HEK293T (cell line): ENCODE data around the gene C17orf113.

ENCODE experiments used
- CTCF ChIA-PET: fragments of 350-600 bp; formaldehyde crosslinking; extraction: SDS; loops from one replicate; lab custom pipeline; 2021; ENCODE audit warnings: antibody characterized with exemption, inconsistent platforms; lab: Yijun Ruan, JAX
- POLR2A ChIA-PET: fragments of 350-600 bp; formaldehyde crosslinking; extraction: SDS; loops from one replicate; lab custom pipeline; 2020; ENCODE audit warnings: antibody characterized with exemption, inconsistent platforms; lab: Yijun Ruan, JAX
- DNase-seq: peaks from one replicate; pipeline ENCODE4 v3.0.0; 2012; ENCODE audit warnings: mixed read lengths; ENCODE audit errors: extremely low spot score
- ARNT ChIP-seq: fragments of 450-650 bp; IDR thresholded peaks from 2 replicates; pipeline ENCODE4 v1.6.1; 2017; ENCODE audit warnings: mild to moderate bottlenecking
- BHLHE40 ChIP-seq: fragments of 450-650 bp; IDR thresholded peaks from 2 replicates; pipeline ENCODE4 v1.6.1; 2016; ENCODE audit warnings: mild to moderate bottlenecking, moderate library complexity, borderline replicate concordance
- CTBP1 ChIP-seq: fragments of 450-650 bp; IDR thresholded peaks from 2 replicates; pipeline ENCODE4 v1.6.1; 2016; ENCODE audit warnings: borderline replicate concordance
- ELF4 ChIP-seq: fragments of 450-650 bp; IDR thresholded peaks from 2 replicates; pipeline ENCODE4 v1.6.1; 2017; ENCODE audit warnings: antibody characterized with exemption
- FOXA1 ChIP-seq: fragments of 450-650 bp; IDR thresholded peaks from 2 replicates; pipeline ENCODE4 v1.6.1; 2016; ENCODE audit warnings: mild to moderate bottlenecking
- FOXK2 ChIP-seq: fragments of 450-650 bp; IDR thresholded peaks from 2 replicates; pipeline ENCODE4 v1.6.1; 2016; ENCODE audit warnings: mild to moderate bottlenecking
- FOXM1 ChIP-seq: fragments of 450-650 bp; IDR thresholded peaks from 2 replicates; pipeline ENCODE4 v1.6.1; 2017; ENCODE audit warnings: mild to moderate bottlenecking, borderline replicate concordance
- HDGF ChIP-seq: fragments of 450-650 bp; IDR thresholded peaks from 2 replicates; pipeline ENCODE4 v1.6.1; 2017; ENCODE audit warnings: antibody characterized with exemption, borderline replicate concordance
- L3MBTL2 ChIP-seq: fragments of 450-650 bp; conservative IDR thresholded peaks from 2 replicates; pipeline ENCODE4 v1.6.1; 2016; ENCODE audit warnings: mild to moderate bottlenecking
- LEF1 ChIP-seq: fragments of 450-650 bp; IDR thresholded peaks from 2 replicates; pipeline ENCODE4 v1.6.1; 2017; ENCODE audit warnings: mild to moderate bottlenecking, borderline replicate concordance
- NFRKB ChIP-seq: fragments of 450-650 bp; IDR thresholded peaks from 2 replicates; pipeline ENCODE4 v1.6.1; 2016; ENCODE audit warnings: mild to moderate bottlenecking, moderate library complexity
- PKNOX1 ChIP-seq: fragments of 450-650 bp; IDR thresholded peaks from 2 replicates; pipeline ENCODE4 v1.6.1; 2016
- SP1 ChIP-seq: fragments of 450-650 bp; IDR thresholded peaks from 2 replicates; pipeline ENCODE4 v1.6.1; 2017
- SUZ12 ChIP-seq: fragments of 450-650 bp; IDR thresholded peaks from 2 replicates; pipeline ENCODE4 v1.6.1; 2016; ENCODE audit warnings: mild to moderate bottlenecking
- TARDBP ChIP-seq: fragments of 450-650 bp; IDR thresholded peaks from 2 replicates; pipeline ENCODE4 v1.6.1; 2016
- ZNF384 ChIP-seq: fragments of 450-650 bp; IDR thresholded peaks from 2 replicates; pipeline ENCODE4 v1.6.1; 2016

Gene C17orf113

DNA sequence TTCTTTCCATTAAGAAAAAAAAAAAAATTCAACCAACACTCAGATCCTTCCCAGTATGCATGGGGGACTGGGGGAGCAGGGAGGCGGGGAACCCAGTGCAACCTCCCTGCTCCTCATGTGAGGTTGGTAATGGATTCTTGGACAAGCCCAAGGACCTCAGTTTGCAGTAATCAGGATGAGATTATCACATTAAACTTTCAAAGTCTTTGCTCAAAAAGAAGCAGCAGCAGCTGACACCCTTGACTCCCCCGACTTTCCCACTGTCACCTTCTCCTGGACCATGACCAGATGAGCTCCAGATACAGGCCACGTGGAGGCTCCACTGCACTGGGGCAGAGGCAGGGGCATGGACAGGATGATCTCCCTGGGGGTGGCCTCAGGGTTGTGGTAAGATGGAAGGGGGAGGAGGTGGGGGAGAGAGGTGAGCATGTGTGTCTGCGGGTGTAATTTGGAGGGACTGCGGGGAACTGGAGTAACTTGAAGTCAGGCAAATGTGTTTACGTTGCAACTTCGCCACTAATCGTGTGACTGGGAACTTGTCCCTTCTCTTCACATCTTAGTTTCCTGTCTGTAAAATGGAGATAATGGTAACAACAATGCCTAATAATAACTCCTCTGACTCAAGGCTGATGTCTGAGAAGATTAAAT is 28.1 kb upstream of the C17orf113 start:
- DNase-seq: no peak
- ChIA-PET CTCF (no interaction called here), POLR2A (no interaction called here)
- TF ChIP-seq SUZ12: no peak
- no peak for TF ChIP-seq NFRKB
- no peak for TF ChIP-seq CTBP1

DNA sequence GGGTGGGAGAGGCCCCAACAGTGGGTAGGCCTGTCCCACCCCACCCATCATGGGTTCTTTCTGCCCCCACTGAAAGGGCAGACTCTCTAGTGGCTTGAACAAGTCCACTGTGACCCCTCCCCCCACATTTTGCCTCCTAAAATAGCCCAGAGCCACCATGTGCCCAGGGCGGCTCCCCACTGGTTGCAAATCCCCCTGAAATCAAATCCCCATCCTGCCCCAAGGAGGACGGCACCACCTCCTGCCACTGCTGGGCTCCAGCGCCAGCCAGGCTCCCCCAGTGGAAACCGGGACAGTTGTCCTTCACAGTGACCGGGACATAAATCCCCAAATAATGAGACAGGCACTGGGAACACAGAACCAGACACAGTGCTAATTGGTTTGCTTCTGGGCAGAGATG is 27.4 kb upstream of the C17orf113 start:
- TF ChIP-seq PKNOX1: no peak
- no peak for TF ChIP-seq FOXK2
- no peak for TF ChIP-seq ARNT
- TF ChIP-seq CTBP1: no peak
- no peak for DNase-seq
- ChIA-PET CTCF (no interaction called here), POLR2A (interaction anchor here (0.8 kb wide), 1 partner anchor 12 kb away, joined by 3 read pairs; no protein-coding TSS in a partner anchor)

GRCh38 chr17:42076797-42077559 is 26.6 kb upstream of the C17orf113 start:
- TF ChIP-seq SUZ12: no peak
- no peak for TF ChIP-seq NFRKB
- no peak for TF ChIP-seq BHLHE40
- TF ChIP-seq HDGF: no peak
- no peak for TF ChIP-seq FOXK2
- no peak for TF ChIP-seq TARDBP
- TF ChIP-seq LEF1: no peak
- no peak for TF ChIP-seq L3MBTL2
- TF ChIP-seq FOXM1: no peak
- TF ChIP-seq CTBP1: no peak
- no peak for TF ChIP-seq ARNT
- TF ChIP-seq ZNF384: no peak
- TF ChIP-seq ELF4: no peak
- no peak for TF ChIP-seq PKNOX1
- TF ChIP-seq FOXA1: no peak
- no peak for TF ChIP-seq SP1
- DNase-seq: no peak
- CTCF ChIA-PET: interaction anchor here (0.6 to 1.2 kb wide), 3 partner anchors 9 to 26 kb away, joined by 3 to 5 read pairs (median 4); no protein-coding TSS in a partner anchor
- POLR2A ChIA-PET: interaction anchor here (0.8 kb wide), 1 partner anchor 11 kb away, joined by 3 read pairs; no protein-coding TSS in a partner anchor

GRCh38 chr17:42075789-42076188 is 25.4 kb upstream of the C17orf113 start:
- TF ChIP-seq ARNT (no peak), NFRKB (no peak), FOXA1 (no peak), SP1 (no peak), PKNOX1 (no peak)
- no peak for DNase-seq
- CTCF ChIA-PET: no interaction called here
- POLR2A ChIA-PET: no interaction called here

DNA sequence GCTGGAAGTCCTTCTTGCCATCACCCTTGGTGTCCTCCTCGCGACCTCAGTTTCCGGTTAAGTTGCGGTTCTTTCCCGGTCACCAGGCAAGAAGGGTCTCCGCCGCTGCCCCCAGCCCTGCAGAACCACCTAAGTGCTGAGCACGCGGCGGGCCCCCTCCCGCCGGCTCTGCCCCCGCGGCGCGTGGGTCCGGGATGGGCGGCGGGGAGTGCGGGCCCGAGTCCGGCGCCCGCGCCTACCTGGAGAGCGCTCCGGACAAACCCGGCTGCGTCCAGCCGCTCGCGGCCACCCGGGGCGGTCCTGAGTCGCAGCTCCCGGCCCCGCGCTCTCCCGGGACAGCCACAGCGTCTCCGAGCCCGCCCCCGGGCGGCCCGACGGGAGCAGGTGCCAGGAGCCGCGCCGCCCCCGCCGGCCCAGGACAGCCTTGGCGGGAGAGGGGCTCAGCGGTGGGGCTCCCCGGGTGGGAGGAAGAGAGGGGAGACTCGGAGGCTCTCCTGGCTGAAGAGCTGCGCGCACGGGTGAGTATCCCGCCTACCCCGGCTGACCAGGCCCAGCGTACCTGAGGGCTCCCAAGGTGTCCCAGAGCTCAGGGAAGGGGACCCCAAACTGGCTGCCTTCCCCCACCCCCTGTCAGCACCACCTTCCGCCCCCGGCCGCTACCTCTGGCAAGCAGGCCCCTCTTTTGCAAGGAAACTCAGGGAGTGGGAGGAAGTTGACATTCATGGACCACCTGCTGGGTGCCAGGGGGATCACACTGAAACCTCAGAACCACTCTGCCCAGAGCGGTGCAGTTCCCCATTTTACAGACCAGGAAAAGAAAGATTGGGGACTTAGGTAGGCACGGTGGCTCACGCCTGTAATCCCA is 22.2 kb upstream of the C17orf113 start:
- POLR2A ChIA-PET: interaction anchor here (1.0 to 1.6 kb wide), 2 partner anchors 35 to 48 kb away, joined by 4 to 5 read pairs; partner anchors contain the start of gene KAT2A
- no peak for DNase-seq
- CTCF ChIA-PET: interaction anchor here (0.8 to 1.1 kb wide), 2 partner anchors 8 to 21 kb away, joined by 4 read pairs; no protein-coding TSS in a partner anchor
- no peak for TF ChIP-seq PKNOX1
- TF ChIP-seq HDGF: no peak
- TF ChIP-seq TARDBP: no peak
- TF ChIP-seq FOXA1: no peak
- no peak for TF ChIP-seq ARNT
- TF ChIP-seq FOXK2: no peak
- no peak for TF ChIP-seq ZNF384
- TF ChIP-seq SP1: no peak
- TF ChIP-seq BHLHE40: no peak
- no peak for TF ChIP-seq L3MBTL2
- no peak for TF ChIP-seq LEF1
- no peak for TF ChIP-seq SUZ12
- no peak for TF ChIP-seq CTBP1
- TF ChIP-seq FOXM1: no peak
- no peak for TF ChIP-seq NFRKB
- TF ChIP-seq ELF4: no peak
